GM19025 (cell line): ENCODE measurements around the gene ADAM10.
"Not testable (repeated sequence)": the region's sequence is repeated elsewhere in the genome, so short reads cannot be mapped to it uniquely, and the experiment has no call there.

Experiments used
- ATAC-seq: cut with Tn5 transposase; IDR thresholded peaks from one replicate; pipeline ENCODE4 v1.9.1; 2021; ENCODE audit warnings: mild to moderate bottlenecking, low read depth, moderate library complexity; ENCODE audit not compliant: unreplicated experiment

ADAM10 gene

GRCh38 chr15:58626378-58626777 lies 123.1 kb downstream of the ADAM10 start:
- no peak for ATAC-seq

GRCh38 chr15:58622877-58623276 lies 126.6 kb downstream of the ADAM10 start:
- ATAC-seq: no peak

- not testable (repeated sequence) for ATAC-seq
Observed at GRCh38 chr15:58620268-58620667, 129.2 kb downstream of the ADAM10 start.

DNA sequence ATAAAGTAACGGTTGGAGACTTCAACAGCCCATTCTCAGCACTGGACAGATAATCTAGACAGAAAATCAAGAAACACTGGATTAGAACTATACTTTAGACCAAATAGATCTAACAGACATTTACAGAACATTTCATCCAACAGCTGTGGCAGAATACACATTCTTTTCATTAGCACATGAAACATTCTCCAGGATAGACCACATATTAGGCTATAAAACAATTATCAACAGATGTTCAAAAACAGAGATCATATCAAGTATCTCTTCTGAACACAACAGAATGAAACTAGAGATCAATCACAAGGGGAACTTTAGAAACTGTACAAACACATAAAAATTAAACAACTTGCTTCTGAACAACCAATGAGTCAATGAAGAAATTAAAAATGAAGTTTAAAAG lies 133.3 kb downstream of the ADAM10 start:
- ATAC-seq: no peak

- ATAC-seq: no peak
Observed at GRCh38 chr15:58611731-58612676, 137.5 kb downstream of the ADAM10 start.

GRCh38 chr15:58608711-58609110 lies 140.8 kb downstream of the ADAM10 start:
- no peak for ATAC-seq

GRCh38 chr15:58608129-58608590 lies 141.3 kb downstream of the ADAM10 start:
- ATAC-seq: no peak

DNA sequence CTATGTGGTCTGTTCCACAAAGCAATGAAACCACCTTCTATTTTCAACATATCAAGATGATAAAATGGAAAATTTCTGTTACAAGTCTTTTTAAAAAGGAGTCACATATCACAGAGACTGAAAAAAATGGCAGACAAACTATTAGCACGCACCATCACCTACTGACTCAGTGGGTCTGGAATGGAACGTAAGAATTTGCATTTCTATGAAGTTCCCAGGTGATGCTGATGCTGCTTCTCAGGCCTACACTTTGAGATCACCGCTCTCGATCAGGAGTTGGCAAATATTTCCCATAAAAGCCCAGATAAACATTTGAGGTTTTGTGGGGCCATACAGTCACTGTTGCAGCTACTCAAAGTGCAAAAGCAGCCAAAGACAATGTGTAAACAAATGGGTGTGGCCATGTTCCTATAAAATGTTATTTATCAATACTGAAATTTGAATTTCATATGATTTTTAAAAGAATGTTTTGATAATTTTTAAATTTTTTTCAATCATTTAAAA lies 142.9 kb downstream of the ADAM10 start:
- no peak for ATAC-seq

- ATAC-seq: no peak
Observed at GRCh38 chr15:58605931-58606530, 143.5 kb downstream of the ADAM10 start.

DNA sequence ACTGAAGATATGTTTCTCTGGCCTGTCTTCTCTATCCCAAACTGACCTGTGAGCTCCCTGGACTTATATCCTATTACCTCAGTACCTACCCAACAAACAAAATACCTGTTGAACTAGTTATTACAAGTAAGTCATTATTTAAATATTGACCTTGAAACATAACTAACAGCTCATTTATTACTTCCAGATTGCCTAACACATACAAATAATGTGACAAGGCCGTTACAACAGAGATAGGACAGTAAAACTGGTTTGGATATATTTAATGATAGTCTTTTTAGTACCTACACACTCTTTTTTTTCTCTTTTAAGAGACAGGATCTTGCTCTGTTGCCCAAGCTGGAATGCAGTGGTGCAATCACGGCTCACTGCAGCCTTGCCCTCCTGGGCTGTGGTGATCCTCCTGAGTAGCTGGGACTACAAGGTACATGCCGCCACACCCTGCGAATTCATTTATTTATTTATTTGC lies 145.0 kb downstream of the ADAM10 start:
- ATAC-seq: no peak

- ATAC-seq: not testable (repeated sequence)
Observed at GRCh38 chr15:58603927-58604326, 145.6 kb downstream of the ADAM10 start.

GRCh38 chr15:58602823-58603222 lies 146.7 kb downstream of the ADAM10 start:
- no peak for ATAC-seq

- ATAC-seq: no peak
Observed at GRCh38 chr15:58598829-58599210, 150.7 kb downstream of the ADAM10 start.

- no peak for ATAC-seq
Observed at GRCh38 chr15:58597943-58598828, 151.3 kb downstream of the ADAM10 start.

GRCh38 chr15:58595516-58596263 lies 153.8 kb downstream of the ADAM10 start:
- ATAC-seq: no peak

DNA sequence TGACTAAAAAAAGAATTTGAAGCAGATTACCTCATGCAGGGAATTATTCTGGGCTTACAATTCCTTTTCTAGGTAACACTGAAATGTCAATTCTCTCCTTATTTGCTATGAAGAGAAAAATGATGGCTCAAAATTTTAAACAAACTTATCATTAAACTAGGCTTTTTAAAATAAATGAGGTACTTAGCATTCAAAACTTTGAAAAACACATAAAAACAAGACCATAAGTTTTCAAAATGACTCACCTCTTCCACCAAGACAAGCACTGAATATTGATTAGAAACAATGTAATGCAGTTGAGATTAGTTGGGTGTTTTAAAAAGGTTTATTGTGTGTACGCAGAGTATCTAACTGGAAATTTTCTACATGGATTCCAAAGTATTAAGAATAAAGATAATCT lies 154.6 kb downstream of the ADAM10 start:
- no peak for ATAC-seq

GRCh38 chr15:58593870-58594269 lies 155.6 kb downstream of the ADAM10 start:
- ATAC-seq: no peak

- no peak for ATAC-seq
Observed at GRCh38 chr15:58590926-58591325, 158.6 kb downstream of the ADAM10 start.

DNA sequence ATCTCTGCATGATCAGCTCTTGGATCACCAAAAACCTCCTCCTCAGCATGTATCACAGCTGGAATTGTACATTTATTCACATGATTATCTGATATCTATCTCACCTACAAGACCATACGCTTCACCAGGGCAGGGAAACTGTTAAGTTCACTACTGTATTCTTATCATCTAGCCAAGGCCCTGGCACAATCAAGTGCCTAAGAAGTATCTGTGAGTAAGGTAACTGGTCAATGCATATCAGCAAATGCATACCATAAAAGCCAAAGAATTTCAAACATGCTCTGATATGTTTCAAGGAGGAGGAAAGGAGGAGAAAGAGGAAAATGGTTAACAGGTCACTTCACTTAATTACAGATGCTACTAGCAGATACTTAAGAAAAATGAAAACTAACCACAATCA lies 159.3 kb downstream of the ADAM10 start:
- no peak for ATAC-seq

DNA sequence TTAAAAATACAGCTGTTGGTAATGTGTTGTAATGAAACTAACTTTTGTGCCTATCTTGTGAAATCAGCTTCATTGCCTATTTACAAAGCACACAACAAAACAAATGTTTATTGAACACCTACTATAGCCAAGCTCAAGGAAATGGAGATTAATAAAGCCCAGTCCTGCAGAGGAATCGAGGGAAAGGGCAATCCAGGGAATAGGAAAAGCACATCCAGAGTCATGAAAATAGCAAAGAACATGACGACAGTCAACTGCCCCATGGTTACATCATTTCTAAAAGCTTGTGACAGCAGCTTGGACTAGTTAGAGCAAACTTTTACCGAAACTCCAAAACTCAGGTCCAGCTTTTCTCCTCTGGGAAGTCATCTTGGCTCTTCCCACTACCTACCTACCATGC lies 160.5 kb downstream of the ADAM10 start:
- ATAC-seq: no peak
